SU-DHL-6 (cell line): Measurements from ENCODE around the gene TMEM171.

Source experiments
- EZH2phosphoT487 ChIP-seq: fragments of 200-600 bp; sonication (generic), shearing (Covaris generic); conservative IDR thresholded peaks from 2 replicates; pipeline ENCODE4 v1.6.1; 2018; ENCODE audit warnings: mild to moderate bottlenecking, antibody characterized with exemption, low read length, moderate library complexity, mixed read lengths
- TF ChIP-seq, protein P1 (sequence below): fragments of 200-600 bp; sonication (generic); IDR thresholded peaks from one replicate; pipeline ENCODE4 v1.5.1; 2017; ENCODE audit warnings: antibody characterized with exemption, mild to moderate bottlenecking, low read length, moderate library complexity; ENCODE audit not compliant: insufficient read depth, poor library complexity, severe bottlenecking

DNA sequence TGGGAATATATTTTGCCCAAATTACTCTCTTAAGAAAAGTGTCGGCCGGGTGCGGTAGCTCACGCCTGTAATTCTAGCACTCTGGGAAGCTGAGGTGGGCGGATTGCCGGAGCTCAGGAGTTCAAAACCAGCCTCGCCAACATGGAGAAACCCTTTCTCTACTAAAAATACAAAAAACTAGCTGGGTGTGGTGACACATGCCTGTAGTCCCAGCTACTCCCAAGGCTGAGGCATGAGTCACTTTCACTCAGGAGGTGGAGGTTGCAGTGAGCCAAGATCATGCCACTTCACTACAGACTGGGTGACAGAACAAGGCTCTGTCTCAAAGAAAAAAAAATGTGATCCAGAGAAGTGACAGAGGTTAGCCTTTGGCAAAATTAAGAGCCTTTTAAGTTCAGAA lies 26.4 kb upstream of the TMEM171 start:
- TF ChIP-seq, protein P1, sequence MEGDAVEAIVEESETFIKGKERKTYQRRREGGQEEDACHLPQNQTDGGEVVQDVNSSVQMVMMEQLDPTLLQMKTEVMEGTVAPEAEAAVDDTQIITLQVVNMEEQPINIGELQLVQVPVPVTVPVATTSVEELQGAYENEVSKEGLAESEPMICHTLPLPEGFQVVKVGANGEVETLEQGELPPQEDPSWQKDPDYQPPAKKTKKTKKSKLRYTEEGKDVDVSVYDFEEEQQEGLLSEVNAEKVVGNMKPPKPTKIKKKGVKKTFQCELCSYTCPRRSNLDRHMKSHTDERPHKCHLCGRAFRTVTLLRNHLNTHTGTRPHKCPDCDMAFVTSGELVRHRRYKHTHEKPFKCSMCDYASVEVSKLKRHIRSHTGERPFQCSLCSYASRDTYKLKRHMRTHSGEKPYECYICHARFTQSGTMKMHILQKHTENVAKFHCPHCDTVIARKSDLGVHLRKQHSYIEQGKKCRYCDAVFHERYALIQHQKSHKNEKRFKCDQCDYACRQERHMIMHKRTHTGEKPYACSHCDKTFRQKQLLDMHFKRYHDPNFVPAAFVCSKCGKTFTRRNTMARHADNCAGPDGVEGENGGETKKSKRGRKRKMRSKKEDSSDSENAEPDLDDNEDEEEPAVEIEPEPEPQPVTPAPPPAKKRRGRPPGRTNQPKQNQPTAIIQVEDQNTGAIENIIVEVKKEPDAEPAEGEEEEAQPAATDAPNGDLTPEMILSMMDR, result no peak
- TF ChIP-seq EZH2phosphoT487, result no peak
